Stimulated activated CD4-positive, alpha-beta T cell treated with anti-CD3 and anti-CD28 coated beads, Interleukin-12 subunit alpha, Interleukin-12 subunit beta, amount 100 ng/mL, for 48 hours (primary cell): Measurements from ENCODE around the gene POLR1F.

Source experiments
- DNase-seq, 3 donors: peaks; one replicate each; pipeline ENCODE4 v3.0.0-alpha.2; 2020; ENCODE audit warnings: low read depth in 2 of 3, low spot score in 1 of 3

POLR1F gene

GRCh38 chr7:19677180-19677579 is 31.7 kb downstream of the POLR1F start:
- no peak for DNase-seq

- DNase-seq: no peak
These were observed 33.0 kb downstream of the POLR1F start for GRCh38 chr7:19675816-19676215.

GRCh38 chr7:19674266-19674960 is 34.4 kb downstream of the POLR1F start:
- DNase-seq: no peak

- DNase-seq: no peak
These were observed 38.0 kb downstream of the POLR1F start for GRCh38 chr7:19670806-19671205.

GRCh38 chr7:19665399-19666008 is 43.3 kb downstream of the POLR1F start:
- no peak for DNase-seq

GRCh38 chr7:19663816-19664462 is 44.9 kb downstream of the POLR1F start:
- DNase-seq: no peak

GRCh38 chr7:19648791-19649190 is 60.0 kb downstream of the POLR1F start:
- DNase-seq: no peak
